ENCODE data around the gene NMBR. TPM values are rescaled to one million over a fixed set of nuclear protein-coding genes. Genes with fewer than 3 reads are reported as not detected.

Gene NMBR
- total and polyA plus RNA-seq, 2 of the 8 experiments (the other 6 are each of a cell fraction or from before 2014, with no cell fraction given), result 0.08 TPM; not detected in 1

DNA sequence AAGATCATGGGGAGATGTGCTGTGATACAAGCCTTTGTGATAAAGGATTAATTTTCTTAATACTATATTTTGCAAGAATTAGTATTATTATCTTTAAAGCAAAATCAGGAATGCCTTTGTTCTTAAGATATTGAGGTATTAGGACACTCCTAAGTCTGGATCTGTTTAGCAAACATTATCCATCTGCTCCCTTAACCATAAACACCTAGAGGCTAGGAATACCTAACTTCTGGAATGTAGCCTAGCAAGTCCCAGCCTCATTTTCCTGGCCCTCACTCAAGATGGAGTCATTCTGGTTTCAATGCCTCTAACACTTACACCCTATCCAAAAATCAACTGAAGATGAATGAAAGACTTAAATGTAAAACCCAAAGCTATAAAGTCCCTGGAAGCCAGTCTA is 120.5 kb downstream of the NMBR start:
- POLR2A ChIA-PET (ENCODE audit: partially characterized antibody), result no interaction called here
- TF ChIP-seq TAF1 (IDR thresholded peaks at IDR 0.05; ENCODE audit: low read depth, low read length) (no peak), TBP (IDR thresholded peaks at IDR 0.05; ENCODE audit: low read depth, low read length) (no peak), HDAC6 (IDR thresholded peaks at IDR 0.05; ENCODE audit: low read depth, low read length) (no peak), JUND (IDR thresholded peaks at IDR 0.05; ENCODE audit: low read length) (no peak), SRF (IDR thresholded peaks at IDR 0.05; ENCODE audit: low read depth, low read length) (no peak), GABPA (IDR thresholded peaks at IDR 0.05; ENCODE audit: borderline replicate concordance, insufficient read depth, low read length) (no peak), TAF7 (optimal IDR thresholded peaks at IDR 0.05; ENCODE audit: borderline replicate concordance, low read depth, low read length) (no peak), ASH2L (IDR thresholded peaks at IDR 0.05; ENCODE audit: low read length) (no peak), SAP30 (IDR thresholded peaks at IDR 0.05; ENCODE audit: insufficient read depth, insufficient replicate concordance, low read length) (no peak), TCF12 (IDR thresholded peaks at IDR 0.05; ENCODE audit: low read depth, low read length) (no peak), TEAD4 (IDR thresholded peaks at IDR 0.05; ENCODE audit: low read depth, low read length) (no peak), JUN (IDR thresholded peaks at IDR 0.05; ENCODE audit: low read depth, low read length) (no peak), SIN3A (conservative IDR thresholded peaks at IDR 0.05 in 1 of 2, IDR thresholded peaks at IDR 0.05 in 1 of 2; ENCODE audit: low read depth in 1 of 2, low read length in 2 of 2) (no peak), SIX5 (IDR thresholded peaks at IDR 0.05; ENCODE audit: low read depth, low read length) (no peak)

More for the DNA sequence above, 120.5 kb downstream of the NMBR start:
- no peak overlapping the region for H3K18ac ChIP-seq (ENCODE audit: extremely low read depth, low read length)
- no peak overlapping the region for H2BK5ac ChIP-seq (ENCODE audit: low read depth, low read length)
- no peaks in the 10 kb centered on the region for H3K23me2 ChIP-seq (ENCODE audit: low read depth, low read length)
- no peak overlapping the region for H3K4ac ChIP-seq (replicated peaks; ENCODE audit: insufficient read length, low read depth, low read length)
- DNase-seq (ENCODE audit: low read depth in 1 of 2, low spot score in 2 of 2), result no peak
- no peak overlapping the region for H4K8ac ChIP-seq (ENCODE audit: extremely low read depth, insufficient read depth, low read length)
- 0 out of 4 replicates have a peak, but pooled peaks cover 6 to 9% of the 10 kb centered on the region in 2 experiments for H3K9me3 ChIP-seq (ENCODE audit: insufficient read depth in 2 of 2, low read depth in 1 of 2, low read length in 1 of 2)
- no peaks in the 10 kb centered on the region for H3K79me1 ChIP-seq (ENCODE audit: low read depth, low read length)
- H3K79me2 ChIP-seq (ENCODE audit: control insufficient read depth in 1 of 2, insufficient read depth in 2 of 2, low read length in 2 of 2), result peaks cover 0 to 69% of the 10 kb centered on the region in 2 experiments; a peak in 2 of 4 replicates
- no peak overlapping the region for H4K91ac ChIP-seq (replicated peaks; ENCODE audit: insufficient read length, low read length)
- H3K56ac ChIP-seq (replicated peaks; ENCODE audit: insufficient read length, low read depth, low read length), result no peak overlapping the region
- no peak overlapping the region for H2BK15ac ChIP-seq (ENCODE audit: low read length)
- no peak overlapping the region for H2AFZ ChIP-seq (ENCODE audit: low read length)
- H3K4me1 ChIP-seq (replicated peaks in 1 of 4; ENCODE audit: control insufficient read depth in 3 of 4, insufficient read depth in 4 of 4, low read length in 3 of 4), result peaks cover 0 to 5% (median 2%) of the 10 kb centered on the region in 4 experiments; a peak in 4 of 7 replicates
- H3K23ac ChIP-seq (ENCODE audit: insufficient read length), result no peak overlapping the region
- no peak overlapping the region for H2BK120ac ChIP-seq (replicated peaks; ENCODE audit: low read depth, low read length)
- no peak overlapping the region for H3K14ac ChIP-seq (ENCODE audit: insufficient read length)
- FAIRE-seq, result no peak
- H3K4me3 ChIP-seq (ENCODE audit: extremely low read depth in 1 of 4, insufficient read depth in 2 of 4, low read depth in 3 of 4, low read length in 4 of 4), result no peak overlapping the region
- no peak overlapping the region for H2BK12ac ChIP-seq (ENCODE audit: low read depth, low read length)
- no peaks in the 10 kb centered on the region for H4K20me1 ChIP-seq (replicated peaks in 1 of 2; ENCODE audit: control insufficient read depth in 1 of 2, insufficient read depth in 2 of 2, low read length in 2 of 2)
- no peaks in the 10 kb centered on the region for H3K27me3 ChIP-seq (replicated peaks in 1 of 4; ENCODE audit: control insufficient read depth in 3 of 4, extremely low read depth in 1 of 4, insufficient read depth in 3 of 4, low read length in 3 of 4)
- peaks cover 0 to 9% (median 0%) of the 10 kb centered on the region in 4 experiments; a peak in 2 of 8 replicates for H3K36me3 ChIP-seq (ENCODE audit: control insufficient read depth in 2 of 4, insufficient read depth in 4 of 4, low read length in 3 of 4)
- no peak overlapping the region for H2BK20ac ChIP-seq (ENCODE audit: low read length)
- no peak overlapping the region for H3K9ac ChIP-seq (replicated peaks in 1 of 4; ENCODE audit: extremely low read depth in 1 of 4, low read depth in 3 of 4, low read length in 3 of 4)
- H2AK5ac ChIP-seq (ENCODE audit: low read depth, low read length), result no peak overlapping the region
- H4K5ac ChIP-seq (ENCODE audit: insufficient read length, low read depth, low read length), result no peak overlapping the region
- CTCF ChIA-PET (ENCODE audit: partially characterized antibody), result interaction anchor here (1.5 kb wide), 1 partner anchor 86 kb away, joined by 4 read pairs; no protein-coding TSS in a partner anchor
- no peak overlapping the region for H3K4me2 ChIP-seq (ENCODE audit: insufficient read depth in 1 of 2, low read depth in 2 of 2, low read length in 2 of 2)
- H3K27ac ChIP-seq (ENCODE audit: low read depth, low read length), result no peak overlapping the region; the same call in 1 of the 2 replicates

All from H1 (cell line).